GM21717 (cell line): ENCODE data around the gene SLC34A3.
A peak's percentile ranks its signal among the peaks of the same experiment; 100 is the strongest.

Source experiments
- ATAC-seq: cut with Tn5 transposase; IDR thresholded peaks from one replicate; pipeline ENCODE4 v1.9.1; 2021; ENCODE audit warnings: mild to moderate bottlenecking, moderate library complexity; ENCODE audit not compliant: unreplicated experiment

The SLC34A3 gene

GRCh38 chr9:137217276-137218211, 13.2 kb upstream of the SLC34A3 start:
- ATAC-seq: no peak

GRCh38 chr9:137218212-137218753, 12.4 kb upstream of the SLC34A3 start:
- ATAC-seq: no peak

GRCh38 chr9:137218754-137219271, 11.9 kb upstream of the SLC34A3 start:
- no peak for ATAC-seq

- no peak for ATAC-seq
Observed at GRCh38 chr9:137219757-137220316, 10.9 kb upstream of the SLC34A3 start.

GRCh38 chr9:137220317-137221094, 10.2 kb upstream of the SLC34A3 start:
- ATAC-seq: no peak

- no peak for ATAC-seq
Observed at GRCh38 chr9:137221095-137221505, 9.6 kb upstream of the SLC34A3 start.

- no peak for ATAC-seq
Observed at GRCh38 chr9:137221506-137222111, 9.1 kb upstream of the SLC34A3 start.

- no peak for ATAC-seq
Observed at GRCh38 chr9:137222190-137223077, 8.3 kb upstream of the SLC34A3 start, which contains the start of gene RNF208. Gene RNF208 (minus strand): TSS chr9:137222240. CDS start chr9:137221212, 1,028 bp downstream.

- ATAC-seq: peak; percentile 48
Observed at GRCh38 chr9:137223078-137223970, 7.4 kb upstream of the SLC34A3 start.

GRCh38 chr9:137224830-137225694, 5.6 kb upstream of the SLC34A3 start, which contains the start of gene CYSRT1:
Gene CYSRT1 (plus strand): TSS chr9:137225174. CDS start chr9:137225622, 448 bp downstream.
- ATAC-seq: no peak

- ATAC-seq: no peak
Observed at GRCh38 chr9:137225699-137226331, 4.9 kb upstream of the SLC34A3 start.

GRCh38 chr9:137226338-137227053, 4.2 kb upstream of the SLC34A3 start:
- no peak for ATAC-seq

GRCh38 chr9:137227054-137227852, 3.4 kb upstream of the SLC34A3 start, which contains the start of gene RNF224:
Gene RNF224 (plus strand): TSS chr9:137227502. CDS start chr9:137228336, 834 bp downstream.
- no peak for ATAC-seq

GRCh38 chr9:137227853-137228505, 2.7 kb upstream of the SLC34A3 start:
- no peak for ATAC-seq

GRCh38 chr9:137228506-137228967, 2.2 kb upstream of the SLC34A3 start:
- no peak for ATAC-seq
